ENCODE data around the gene F2RL2. TPM values are rescaled to one million over a fixed set of nuclear protein-coding genes. Genes with fewer than 3 reads are reported as not detected.

Gene F2RL2
- total RNA-seq, 1 experiment from 2014 or later, result not detected

GRCh38 chr5:76657683-76658311 is 34.6 kb upstream of the F2RL2 start:
- no peaks in the 10 kb centered on the region for H3K4me1 Mint-ChIP-seq
- no peak for TF ChIP-seq CTCF (conservative IDR thresholded peaks at IDR 0.05)
- no CpG with 5 or more reads among the region's 6 CpGs for WGBS (ENCODE audit: extremely low coverage, insufficient read length, low lambda C conversion rate)
- H2BK20ac ChIP-seq (ENCODE audit: low read depth, low read length, poor library complexity, severe bottlenecking), result no peak overlapping the region
- H3K18ac ChIP-seq (ENCODE audit: insufficient read length, low read depth, low read length), result no peak overlapping the region
- H3K79me2 ChIP-seq (ENCODE audit: insufficient read depth, low read length), result no peaks in the 10 kb centered on the region
- peaks cover 0 to 4% (median 0%) of the 10 kb centered on the region in 3 experiments; a peak in 2 of 7 replicates for H3K36me3 Mint-ChIP-seq (ENCODE audit: insufficient read depth in 1 of 3, low read depth in 3 of 3)
- H2BK12ac ChIP-seq (ENCODE audit: insufficient read length, low read depth, low read length), result no peak overlapping the region
- H3K9me3 Mint-ChIP-seq, result no peaks in the 10 kb centered on the region
- H4K20me1 ChIP-seq (ENCODE audit: control insufficient read depth, insufficient read depth, insufficient read length), result no peaks in the 10 kb centered on the region
- H4K5ac ChIP-seq (ENCODE audit: insufficient read length, low read depth, low read length), result no peak overlapping the region
- H3K56ac ChIP-seq (ENCODE audit: insufficient read length, low read depth, low read length), result no peak overlapping the region
- no peak overlapping the region for H3K9ac ChIP-seq (ENCODE audit: extremely low read depth, insufficient read length, low read length)
- no peak overlapping the region for H4K8ac ChIP-seq (replicated peaks; ENCODE audit: insufficient read length, low read depth, low read length)
- no peak overlapping the region for H2AK5ac ChIP-seq (ENCODE audit: insufficient read length, low read length)
- no peak overlapping the region for H3K23ac ChIP-seq (ENCODE audit: insufficient read length, low read depth, low read length)
- no peaks in the 10 kb centered on the region for H3K27me3 ChIP-seq (ENCODE audit: insufficient read depth, low read length)
- no peaks in the 10 kb centered on the region for H3K9me3 ChIP-seq (ENCODE audit: control insufficient read depth, low read depth, low read length)
- H2BK15ac ChIP-seq (ENCODE audit: low read depth, low read length), result no peak overlapping the region
- no peak overlapping the region for H4K91ac ChIP-seq (ENCODE audit: insufficient read length, low read depth, low read length)
- H3T11ph ChIP-seq (ENCODE audit: low read length), result no peak overlapping the region
- no peak overlapping the region for H3K27ac ChIP-seq (ENCODE audit: insufficient read length, low read depth, low read length)
- H3K14ac ChIP-seq (ENCODE audit: insufficient read depth, low read length), result no peak overlapping the region
- no peak overlapping the region for H2AFZ ChIP-seq (ENCODE audit: low read length)
- no peak overlapping the region for H3K4me2 ChIP-seq (ENCODE audit: insufficient read depth, insufficient read length, low read length)
- H3K4ac ChIP-seq (ENCODE audit: low read depth, low read length), result no peak overlapping the region
- H3K23me2 ChIP-seq (ENCODE audit: insufficient read length, low read depth, low read length, poor library complexity, severe bottlenecking), result no peaks in the 10 kb centered on the region
- no peak for DNase-seq
- H3K4me1 ChIP-seq (ENCODE audit: insufficient read depth, low read length), result no peaks in the 10 kb centered on the region
- no peak overlapping the region for H2BK5ac ChIP-seq (ENCODE audit: insufficient read length, low read length)
- H3K4me3 Mint-ChIP-seq, result no peak overlapping the region
- H3K79me1 ChIP-seq (ENCODE audit: insufficient read depth, low read depth, low read length, poor library complexity, severe bottlenecking), result no peaks in the 10 kb centered on the region
- H3K27ac Mint-ChIP-seq, result no peak overlapping the region; a peak in 2 of 7 replicates
- H3K27me3 Mint-ChIP-seq (ENCODE audit: low read depth), result no peaks in the 10 kb centered on the region
- no peak overlapping the region for H2BK120ac ChIP-seq (ENCODE audit: low read depth, low read length, poor library complexity, severe bottlenecking)

Measured in H9 (cell line).